SH-SY5Y (cell line): ENCODE measurements around the gene SPAAR.

Experiments
- GATA2 ChIP-seq: IDR thresholded peaks from 2 replicates; pipeline ENCODE4 v1.6.1; 2011; ENCODE audit warnings: mild to moderate bottlenecking, low read depth, low read length
- GATA3 ChIP-seq: IDR thresholded peaks from 2 replicates; pipeline ENCODE4 v1.6.1; 2011; ENCODE audit warnings: low read depth, mild to moderate bottlenecking, low read length, moderate library complexity

DNA sequence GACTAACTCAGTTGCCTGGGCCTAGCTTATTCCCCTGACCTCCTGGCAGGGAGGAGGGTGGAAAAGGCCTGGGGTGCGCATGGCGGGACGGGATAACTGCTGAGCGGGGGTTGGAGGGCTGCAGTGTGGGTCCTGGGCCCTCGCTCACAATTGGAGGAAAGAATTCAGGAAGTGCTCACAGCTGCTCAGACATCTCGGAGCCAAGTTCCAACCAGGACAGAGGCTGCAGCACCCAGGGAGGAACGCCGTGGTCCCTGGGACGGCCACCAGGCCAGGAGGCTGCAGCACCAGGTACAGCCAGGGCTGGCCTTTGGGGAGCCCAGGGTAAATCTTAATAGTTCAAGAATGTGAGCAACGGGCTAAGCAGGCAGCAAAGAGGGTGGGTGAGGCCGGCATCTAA, at the start of gene SPAAR:
- TF ChIP-seq GATA2 = no peak
- no peak for TF ChIP-seq GATA3
